Activated T-cell treated with anti-CD3 and anti-CD28 coated beads, Interleukin-2, amount 50 U/mL, for 1 hour (primary cell): Measurements from ENCODE around the gene PTPN2.

Source experiments
- DNase-seq: peaks from one replicate; pipeline ENCODE4 v3.0.0-alpha.2; 2020

Gene PTPN2

DNA sequence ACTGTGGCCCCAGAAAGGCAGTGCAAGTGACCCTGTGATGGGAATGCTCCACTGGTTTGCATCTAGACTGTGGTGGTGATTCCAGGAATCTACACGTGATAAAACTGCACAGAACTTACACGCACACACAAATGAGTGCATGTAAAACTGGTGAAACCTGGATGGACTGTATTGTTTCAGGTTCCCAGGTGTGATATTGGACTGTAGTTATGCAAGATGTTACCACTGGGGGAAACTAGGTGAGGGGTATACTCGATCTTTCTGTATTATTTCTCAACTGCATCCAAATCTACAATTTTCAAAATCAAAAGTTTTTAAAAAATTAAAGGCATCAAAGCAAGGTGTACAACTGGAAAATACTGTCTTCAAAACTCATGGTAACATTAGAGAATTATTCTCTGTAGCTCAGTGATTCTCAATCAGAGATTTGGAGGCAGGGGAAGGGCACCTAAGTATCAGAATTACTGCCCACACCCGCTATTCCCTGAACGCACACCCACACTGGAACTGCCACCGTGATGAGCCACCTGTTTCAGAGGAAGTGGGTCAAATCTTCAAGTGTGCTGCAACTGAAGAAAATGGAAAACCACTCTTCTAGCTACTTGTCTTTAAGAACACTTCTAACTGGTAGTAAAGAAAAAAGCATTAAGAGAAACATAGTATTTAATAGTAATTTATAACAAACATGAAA is 26.7 kb downstream of the PTPN2 start:
- no peak for DNase-seq

DNA sequence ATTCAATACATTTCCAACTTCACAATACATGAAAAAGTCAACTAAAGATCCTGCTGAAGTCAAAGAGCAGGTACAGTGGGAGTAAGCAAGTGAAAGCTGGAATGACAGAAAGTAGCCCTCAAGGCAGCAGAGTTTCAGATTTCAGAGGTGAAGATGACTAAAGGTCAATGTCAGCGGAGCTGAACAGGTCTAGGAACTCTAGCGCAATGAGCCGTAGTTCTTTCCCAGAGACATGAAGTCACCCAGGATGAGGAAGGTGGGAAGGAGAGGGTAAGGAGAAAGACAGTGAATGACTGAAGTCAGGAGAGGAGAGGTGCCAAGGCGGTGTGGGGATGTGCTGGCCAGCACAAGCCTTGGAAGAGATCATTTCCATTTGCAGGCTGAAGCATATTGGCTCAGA is 28.1 kb downstream of the PTPN2 start:
- no peak for DNase-seq

- no peak for DNase-seq
Measured at GRCh38 chr18:12852566-12853315, 31.3 kb downstream of the PTPN2 start.

DNA sequence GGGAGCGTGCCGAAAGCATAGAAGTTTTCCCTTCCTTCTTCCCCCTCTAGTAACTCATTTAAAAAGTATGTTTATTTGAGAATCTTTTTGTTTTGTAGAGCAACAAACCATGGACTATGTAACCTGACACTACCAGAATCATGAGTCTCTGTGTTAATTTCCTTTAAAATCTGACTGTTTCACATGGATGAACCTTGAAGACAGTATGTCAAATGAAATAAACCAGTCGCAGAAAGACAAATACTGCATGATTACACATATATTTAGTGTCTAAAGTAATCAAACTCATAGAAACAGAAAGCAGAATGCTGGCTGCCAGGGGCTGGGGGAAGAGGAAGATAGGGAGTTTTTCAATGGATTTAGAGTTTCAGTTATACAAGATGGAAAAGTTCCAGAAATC is 32.3 kb downstream of the PTPN2 start:
- DNase-seq, result no peak

DNA sequence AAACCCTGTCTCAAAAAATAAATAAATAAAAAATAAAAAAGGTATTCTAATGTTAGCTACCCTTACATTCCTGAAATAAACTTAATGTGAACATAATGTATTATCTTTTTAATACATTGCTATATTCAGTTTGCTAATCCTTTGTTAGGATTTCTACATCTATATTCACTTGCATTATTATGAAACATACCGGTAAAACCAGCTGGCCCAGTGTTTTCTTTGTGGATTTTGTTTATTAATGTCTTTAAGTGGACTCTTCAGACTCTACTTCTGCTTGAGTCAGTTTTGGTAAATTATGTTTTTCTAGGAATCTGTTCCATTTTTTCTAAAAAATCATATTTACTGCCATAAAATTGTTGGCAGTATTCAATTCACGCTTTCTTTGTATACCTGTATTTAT is 34.5 kb downstream of the PTPN2 start:
- DNase-seq, result no peak

GRCh38 chr18:12848405-12848804 is 35.6 kb downstream of the PTPN2 start:
- no peak for DNase-seq

GRCh38 chr18:12844391-12844790 is 39.6 kb downstream of the PTPN2 start:
- no peak for DNase-seq

- no peak for DNase-seq
Measured at GRCh38 chr18:12843420-12844350, 40.4 kb downstream of the PTPN2 start.

DNA sequence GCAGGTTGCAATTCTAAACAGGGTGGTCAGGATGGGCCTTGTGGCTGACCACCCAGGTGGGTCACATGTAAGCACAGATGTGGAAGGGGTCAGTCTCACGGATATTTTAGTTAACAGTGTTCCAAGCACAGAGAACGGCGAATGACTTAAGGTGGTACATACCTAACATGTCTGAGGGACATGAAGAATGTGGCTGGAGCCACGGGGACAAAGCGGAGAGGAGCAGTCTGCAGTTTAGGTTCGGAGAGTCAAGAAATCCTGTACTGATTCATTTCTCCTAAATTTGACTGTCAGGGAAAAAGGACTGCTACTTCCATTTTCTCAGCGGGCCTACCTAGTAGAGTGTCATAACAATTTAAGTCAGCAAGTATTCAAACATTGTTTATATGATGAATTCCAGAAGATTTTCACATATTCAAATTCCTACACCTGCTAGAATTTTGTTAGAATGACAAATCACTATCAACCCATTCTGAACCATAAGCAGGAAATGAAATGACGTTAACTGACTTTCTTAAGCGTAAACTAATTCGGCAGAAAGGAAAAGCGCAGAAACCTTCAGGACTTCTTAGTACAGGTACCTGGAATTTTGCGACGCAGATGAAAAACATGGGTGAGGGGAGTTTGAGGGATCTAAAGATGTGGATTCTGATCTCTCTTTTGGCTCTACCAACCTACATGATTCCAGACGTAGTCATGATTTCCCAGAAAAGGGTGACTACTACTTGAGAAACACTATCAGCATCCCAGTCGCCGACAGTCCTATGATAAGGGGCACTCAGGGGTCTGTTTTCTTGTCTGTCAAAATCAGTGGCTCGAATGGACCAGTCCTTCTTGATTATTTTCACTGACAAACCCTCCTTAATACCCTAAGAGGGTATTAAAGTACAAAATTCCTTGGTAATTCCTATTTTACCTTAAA is 41.3 kb downstream of the PTPN2 start:
- DNase-seq, result no peak

DNA sequence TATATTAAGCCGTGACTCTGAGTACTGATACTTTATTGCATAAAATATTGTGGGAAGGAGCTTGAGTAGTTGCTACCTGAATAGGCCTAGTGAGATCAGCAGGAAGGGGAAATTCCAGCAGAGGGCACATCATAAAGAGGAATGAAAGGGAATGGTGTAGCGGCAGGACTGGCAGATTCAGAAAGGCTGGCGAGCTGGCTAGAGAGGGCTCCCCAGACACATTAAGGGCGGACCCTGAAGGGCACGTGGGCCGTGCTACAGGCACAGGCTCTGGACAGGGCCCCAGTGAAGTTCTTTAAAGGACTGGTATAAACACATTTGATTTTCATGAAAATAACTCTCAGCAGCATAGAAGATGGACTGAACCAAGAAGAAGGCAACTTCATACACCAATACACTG is 43.0 kb downstream of the PTPN2 start:
- DNase-seq, result no peak

DNA sequence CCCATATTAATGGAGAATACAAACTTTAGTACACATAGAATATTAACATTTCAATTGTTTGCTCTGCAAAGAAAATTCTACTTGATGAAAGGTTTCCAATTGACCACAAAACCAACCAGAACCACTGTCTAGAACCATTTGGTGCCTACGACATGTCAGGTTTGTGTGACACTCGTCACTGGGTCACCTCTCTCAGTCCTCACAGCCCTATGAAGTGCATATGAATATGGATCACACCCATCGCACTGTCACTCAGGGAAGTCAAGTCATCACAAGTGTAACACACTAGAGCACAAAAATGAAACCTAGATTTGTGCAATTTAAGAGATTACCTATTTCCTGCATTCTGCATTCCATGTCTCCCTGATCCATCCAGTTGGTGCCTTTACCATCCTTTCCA is 43.7 kb downstream of the PTPN2 start:
- DNase-seq, result no peak

DNA sequence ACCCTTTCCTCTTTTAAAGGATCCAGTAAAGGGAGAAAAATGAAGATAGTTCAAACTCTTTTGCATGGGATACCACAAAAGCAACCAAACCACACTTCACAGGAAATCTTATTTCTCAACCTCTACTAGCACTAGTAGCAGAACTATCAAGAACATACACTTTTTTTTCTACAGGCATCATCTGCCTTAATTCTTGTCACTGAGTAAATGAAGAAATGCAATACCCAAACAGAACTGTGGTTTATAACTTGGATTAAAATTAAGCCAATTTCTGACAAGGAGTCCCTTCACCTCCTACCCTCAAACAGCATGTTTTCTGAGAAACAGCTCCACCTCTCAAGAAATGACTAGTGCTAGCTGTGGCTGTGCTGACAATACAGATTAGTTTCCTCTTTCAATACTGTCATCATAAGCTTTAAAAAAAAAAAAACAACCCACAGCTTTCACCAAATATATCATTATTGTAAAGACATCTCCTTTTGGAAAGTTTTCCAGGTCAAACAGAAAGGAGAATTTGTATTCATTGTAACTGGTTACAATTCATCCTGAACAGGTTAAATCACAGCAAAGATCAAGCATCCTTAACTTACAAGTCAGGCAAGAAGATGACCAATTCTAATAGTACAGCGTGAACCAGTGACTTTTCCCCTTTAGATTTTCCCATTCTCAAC is 44.4 kb downstream of the PTPN2 start:
- DNase-seq, result no peak

DNA sequence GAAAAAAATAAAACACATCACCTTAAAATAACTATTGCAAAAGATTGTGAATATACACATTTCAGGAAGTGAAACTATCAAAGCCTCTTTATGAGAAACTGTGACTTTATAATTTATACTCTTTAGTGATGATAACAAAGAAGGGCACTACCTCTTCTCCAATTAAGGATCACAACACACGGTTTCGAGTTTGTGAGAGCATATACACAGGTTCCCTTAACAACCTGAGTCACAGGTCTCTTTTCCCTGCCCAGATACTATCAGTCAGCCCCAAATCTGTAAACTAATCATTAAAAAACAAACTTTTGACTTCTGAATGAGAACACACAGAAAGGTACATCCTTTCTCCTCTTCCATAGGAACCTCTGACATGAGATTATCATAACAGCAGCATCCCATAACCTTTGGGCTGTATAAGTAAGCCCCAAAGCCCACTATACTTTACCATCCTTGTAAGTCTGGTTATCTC is 44.9 kb downstream of the PTPN2 start:
- DNase-seq, result no peak

GRCh38 chr18:12838178-12838634 is 45.8 kb downstream of the PTPN2 start:
- no peak for DNase-seq

DNA sequence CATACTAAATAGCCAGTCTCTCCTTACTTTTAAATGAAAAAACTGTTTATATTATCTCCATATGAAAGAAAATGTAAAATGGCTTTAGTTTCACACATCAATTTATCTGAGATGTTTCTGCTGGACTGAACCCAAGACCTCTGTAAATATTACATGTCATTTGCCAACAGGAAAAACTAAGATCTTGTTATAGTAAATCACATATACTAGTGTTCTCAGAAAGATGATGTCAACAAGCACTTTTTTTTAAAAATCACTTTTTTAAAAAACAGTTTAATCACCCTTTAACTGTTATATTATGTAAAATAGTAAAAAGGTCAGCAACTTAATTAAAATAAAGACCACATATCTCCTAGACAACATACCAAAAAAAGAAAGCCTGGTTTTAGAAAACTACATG is 46.3 kb downstream of the PTPN2 start:
- DNase-seq, result no peak

DNA sequence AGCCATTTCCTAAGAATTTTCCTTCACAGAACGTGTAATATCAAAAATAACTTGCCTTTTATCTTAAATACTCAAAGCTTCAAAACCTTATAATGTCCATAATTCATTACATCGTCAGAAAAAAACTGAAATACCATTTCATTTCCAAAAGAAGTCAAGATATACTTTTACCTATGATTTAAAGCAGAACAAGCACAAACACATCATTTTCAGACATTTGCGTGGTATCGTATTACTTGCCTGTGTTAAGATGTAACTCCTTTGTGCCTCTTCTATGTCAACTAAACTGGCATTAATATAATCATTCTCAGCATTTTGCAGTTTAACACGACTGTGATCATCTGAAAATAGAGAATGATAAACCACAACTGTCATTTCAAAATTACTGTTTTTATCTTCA is 47.5 kb downstream of the PTPN2 start:
- no peak for DNase-seq

GRCh38 chr18:12828116-12829051 is 55.7 kb downstream of the PTPN2 start:
- no peak for DNase-seq

DNA sequence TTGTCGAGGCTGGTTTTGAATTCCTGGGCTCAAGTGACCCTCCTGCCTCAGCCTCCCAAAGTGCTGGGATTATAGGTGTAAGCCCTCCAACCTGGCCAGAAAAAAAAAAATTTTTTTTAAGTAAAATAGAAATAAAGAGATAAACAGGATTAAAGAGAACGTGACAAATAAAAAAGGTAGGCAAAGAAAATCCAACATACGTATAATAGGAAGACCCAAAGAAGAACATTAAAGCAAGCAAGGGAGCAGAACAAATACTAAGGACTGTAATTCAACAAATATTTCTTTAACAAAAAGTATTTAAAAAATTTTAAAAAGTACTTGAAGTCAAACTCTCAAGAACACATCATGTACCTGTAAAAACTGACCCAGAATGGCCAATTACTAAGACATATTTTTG is 56.4 kb downstream of the PTPN2 start:
- DNase-seq, result no peak

GRCh38 chr18:12825230-12825629 is 58.8 kb downstream of the PTPN2 start:
- no peak for DNase-seq

DNA sequence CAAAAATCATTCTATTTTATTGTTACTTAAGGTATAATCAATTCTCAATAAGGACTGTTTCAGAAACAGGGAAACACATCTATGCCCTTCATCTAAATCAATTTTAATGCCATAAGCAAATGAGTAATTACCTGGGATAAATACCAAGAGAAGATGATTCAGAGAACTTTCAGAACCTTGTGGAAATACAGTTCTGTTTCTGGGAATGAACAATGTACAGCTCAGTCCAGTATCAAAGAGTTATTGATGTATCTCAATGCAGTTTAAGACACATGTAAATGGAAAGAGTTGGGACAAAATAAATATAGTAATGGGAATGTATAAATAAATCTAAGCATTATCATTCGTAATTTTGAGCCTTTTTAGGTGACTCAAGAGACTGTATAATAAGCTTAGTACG is 60.1 kb downstream of the PTPN2 start:
- no peak for DNase-seq

- DNase-seq, result no peak
Measured at GRCh38 chr18:12821408-12821807, 62.6 kb downstream of the PTPN2 start.
